ENCODE data around the gene KDM4B. TPM values are rescaled to one million over a fixed set of nuclear protein-coding genes. Genes with fewer than 3 reads are reported as not detected.

KDM4B gene
- total and polyA plus RNA-seq, 9 of the 15 experiments (the other 6 are each of a cell fraction or from before 2014, with no cell fraction given), result 0.21 to 29.9 (median 7.3) TPM

DNA sequence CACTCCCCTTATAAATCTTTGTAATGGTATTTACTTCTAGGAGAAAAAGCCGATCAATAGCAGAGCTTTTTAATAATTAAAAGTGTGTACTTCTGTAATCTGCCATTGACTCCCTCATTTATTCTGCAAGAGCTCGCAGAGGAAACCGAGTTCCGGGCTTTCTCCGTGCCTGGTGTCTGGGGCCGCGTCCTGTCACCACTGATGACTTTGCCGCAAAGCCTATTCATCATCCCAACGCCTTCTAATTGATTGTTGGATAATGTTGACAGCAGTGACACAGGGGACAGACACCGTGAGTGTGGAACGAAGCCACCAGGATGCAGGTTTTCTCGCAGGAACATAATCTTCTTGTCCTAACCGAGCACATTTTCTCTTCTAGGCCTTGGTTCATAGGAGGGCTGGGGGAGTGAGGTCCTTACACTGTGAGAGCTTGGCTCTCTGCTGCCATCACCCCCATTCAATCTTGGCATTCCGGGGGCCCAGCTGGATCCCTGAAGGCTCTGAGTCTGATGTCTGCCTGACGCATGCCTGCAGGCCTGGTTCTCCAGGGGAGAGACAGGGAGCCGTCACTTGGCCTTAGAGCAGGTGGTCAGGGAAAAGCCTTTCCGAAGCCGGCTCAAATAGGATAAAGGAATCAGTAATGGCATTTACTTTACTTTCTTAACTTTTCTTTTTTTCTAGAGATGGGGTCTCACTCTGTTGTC, 110.3 kb downstream of the KDM4B start (continued):
- TF ChIP-seq POLR2B (IDR thresholded peaks at IDR 0.05; ENCODE audit: low read depth, partially characterized antibody) (no peak), MAFG (tag; conservative IDR thresholded peaks at IDR 0.05) (no peak), ETV6 (IDR thresholded peaks at IDR 0.05; ENCODE audit: borderline replicate concordance in 1 of 2, low read depth in 2 of 2, low read length in 1 of 2) (no peak), ETV6 (CRISPR knock-in tag; IDR thresholded peaks at IDR 0.05; ENCODE audit: borderline replicate concordance) (no peak), ARID4B (CRISPR knock-in tag; IDR thresholded peaks at IDR 0.05) (no peak), MCM3 (IDR thresholded peaks at IDR 0.05) (no peak), SNIP1 (IDR thresholded peaks at IDR 0.05; ENCODE audit: low read depth) (no peak), HMGN3 (IDR thresholded peaks at IDR 0.05; ENCODE audit: borderline replicate concordance, extremely low read depth, insufficient read length, low read depth, low read length) (no peak), CHD4 (IDR thresholded peaks at IDR 0.05; ENCODE audit: insufficient read depth, insufficient replicate concordance, low read depth, low read length, poor library complexity, severe bottlenecking) (no peak)
- TF ChIP-seq, protein P1, sequence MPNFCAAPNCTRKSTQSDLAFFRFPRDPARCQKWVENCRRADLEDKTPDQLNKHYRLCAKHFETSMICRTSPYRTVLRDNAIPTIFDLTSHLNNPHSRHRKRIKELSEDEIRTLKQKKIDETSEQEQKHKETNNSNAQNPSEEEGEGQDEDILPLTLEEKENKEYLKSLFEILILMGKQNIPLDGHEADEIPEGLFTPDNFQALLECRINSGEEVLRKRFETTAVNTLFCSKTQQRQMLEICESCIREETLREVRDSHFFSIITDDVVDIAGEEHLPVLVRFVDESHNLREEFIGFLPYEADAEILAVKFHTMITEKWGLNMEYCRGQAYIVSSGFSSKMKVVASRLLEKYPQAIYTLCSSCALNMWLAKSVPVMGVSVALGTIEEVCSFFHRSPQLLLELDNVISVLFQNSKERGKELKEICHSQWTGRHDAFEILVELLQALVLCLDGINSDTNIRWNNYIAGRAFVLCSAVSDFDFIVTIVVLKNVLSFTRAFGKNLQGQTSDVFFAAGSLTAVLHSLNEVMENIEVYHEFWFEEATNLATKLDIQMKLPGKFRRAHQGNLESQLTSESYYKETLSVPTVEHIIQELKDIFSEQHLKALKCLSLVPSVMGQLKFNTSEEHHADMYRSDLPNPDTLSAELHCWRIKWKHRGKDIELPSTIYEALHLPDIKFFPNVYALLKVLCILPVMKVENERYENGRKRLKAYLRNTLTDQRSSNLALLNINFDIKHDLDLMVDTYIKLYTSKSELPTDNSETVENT (CRISPR knock-in tag; IDR thresholded peaks at IDR 0.05), result no peak
